HG03457 (cell line): Measurements from ENCODE around the gene ANKRD10.

Experiments used
- ATAC-seq: cut with Tn5 transposase; IDR thresholded peaks from one replicate; pipeline ENCODE4 v1.9.1; 2021; ENCODE audit warnings: moderate number of reproducible peaks; ENCODE audit not compliant: unreplicated experiment

The ANKRD10 gene

DNA sequence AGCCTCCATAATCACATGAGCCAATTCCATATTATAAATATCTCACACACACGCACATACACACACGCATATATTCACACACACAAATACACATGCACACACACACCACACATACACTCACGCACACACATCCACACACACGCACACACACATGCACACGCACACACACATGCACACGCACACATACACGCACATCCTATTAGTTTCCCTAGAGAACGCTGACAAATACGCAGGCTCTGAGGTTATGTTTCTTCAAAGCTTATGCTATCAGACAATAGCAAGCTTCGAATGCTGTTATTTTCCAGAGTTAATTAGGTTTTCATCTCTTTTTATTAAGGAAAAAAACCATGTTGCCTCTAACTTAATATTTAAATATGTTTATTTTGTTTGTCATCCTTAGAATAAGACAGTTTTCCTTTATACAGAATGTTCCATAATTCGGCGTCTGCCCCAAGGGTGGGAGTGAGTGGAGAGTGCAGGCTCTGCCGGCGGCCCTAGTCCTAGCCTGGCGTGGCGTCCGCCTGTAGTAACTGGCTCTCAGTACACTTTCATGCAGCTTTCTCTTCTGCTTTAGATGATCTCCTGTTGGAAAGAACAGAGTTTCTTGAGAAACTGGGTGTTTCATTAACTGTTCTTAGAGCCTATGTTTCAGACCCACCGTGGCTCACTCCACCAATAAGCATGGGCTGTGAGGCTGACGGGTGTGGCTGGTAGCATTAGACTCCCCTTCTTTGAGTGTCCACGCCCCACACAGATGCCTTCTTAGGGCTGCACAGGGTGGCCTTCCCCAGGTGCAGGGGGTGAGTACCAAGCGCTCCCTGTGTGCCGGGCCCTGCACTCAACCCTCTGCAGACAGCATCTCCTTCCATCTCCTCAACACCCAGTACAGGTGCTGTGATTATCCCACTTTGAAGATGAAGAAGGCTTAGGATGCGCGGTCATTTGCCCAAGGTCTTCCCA, 30.4 kb upstream of the ANKRD10 start:
- ATAC-seq, result no peak

DNA sequence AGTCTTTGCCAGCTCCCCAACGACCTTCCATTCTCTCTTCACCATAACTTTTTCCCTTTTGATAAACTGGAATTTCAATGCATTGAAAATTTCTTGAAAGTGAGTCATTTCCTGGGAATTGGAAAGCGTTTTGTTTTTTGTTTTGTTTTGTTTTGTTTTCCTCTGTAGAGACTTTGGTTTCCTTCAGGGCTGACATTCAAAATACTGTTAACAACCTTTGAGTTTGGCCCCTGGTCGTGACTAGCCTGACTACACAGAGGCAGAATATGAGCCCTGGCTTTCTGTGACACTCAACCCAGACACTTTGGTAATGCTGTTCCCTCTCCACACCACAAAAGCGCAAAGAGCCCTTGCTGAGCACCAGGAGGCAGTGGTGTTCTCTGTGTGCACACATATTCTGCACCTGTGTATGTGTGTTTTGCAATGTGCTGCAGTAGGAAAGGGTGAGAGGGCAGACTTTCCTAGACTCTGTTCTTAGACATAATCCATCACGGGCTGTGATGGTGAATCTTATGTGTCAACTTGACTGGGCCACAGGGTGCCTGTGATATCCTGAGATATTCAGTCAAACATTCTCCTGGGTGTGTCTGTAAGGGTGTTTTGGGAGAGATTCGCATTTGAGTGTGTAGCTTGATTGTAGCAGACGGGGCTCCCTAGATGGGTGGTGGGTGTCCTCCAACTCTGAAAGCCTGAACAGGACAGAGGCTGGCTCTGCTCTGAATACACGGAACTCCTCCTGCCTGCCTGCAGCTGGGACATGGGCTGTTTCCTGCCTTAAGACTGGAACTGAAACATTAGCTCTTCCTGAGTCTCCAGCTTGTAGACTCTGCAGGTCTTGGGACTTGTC, 29.5 kb upstream of the ANKRD10 start:
- ATAC-seq, result peak; percentile 46

DNA sequence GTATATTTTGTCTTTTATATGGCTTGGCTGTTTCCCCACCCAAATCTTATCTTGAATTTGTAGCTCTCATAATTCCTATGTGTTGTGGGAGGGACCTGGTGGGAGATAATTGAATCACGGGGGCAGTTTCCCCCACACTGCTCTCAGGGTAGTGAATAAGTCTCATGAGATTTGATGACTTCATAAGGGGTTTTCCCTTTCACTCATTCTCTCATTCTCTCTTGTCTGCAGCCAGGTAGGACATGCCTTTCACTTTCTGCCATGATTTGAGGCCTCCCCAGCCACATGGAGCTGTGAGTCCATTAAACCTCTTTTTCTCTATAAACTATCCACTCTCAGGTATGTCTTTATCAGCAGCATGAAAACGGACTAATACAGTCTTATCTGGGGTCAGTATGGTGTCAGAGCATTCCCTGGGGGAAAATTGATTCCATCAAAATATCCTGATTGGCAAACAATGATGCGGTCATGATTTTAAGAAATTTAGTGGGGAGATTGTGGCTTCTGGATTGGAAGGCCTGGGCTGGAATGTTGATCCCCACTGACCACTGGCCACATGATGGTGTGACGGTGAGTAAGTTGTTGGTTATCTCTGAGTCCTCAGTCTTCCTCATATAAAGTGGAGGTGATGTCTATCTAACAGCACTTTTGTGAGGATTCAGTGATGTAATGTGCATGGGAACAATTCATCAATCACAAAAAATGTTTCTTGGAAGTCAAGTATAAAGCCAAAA, 27.5 kb upstream of the ANKRD10 start:
- ATAC-seq, result peak; percentile 66

DNA sequence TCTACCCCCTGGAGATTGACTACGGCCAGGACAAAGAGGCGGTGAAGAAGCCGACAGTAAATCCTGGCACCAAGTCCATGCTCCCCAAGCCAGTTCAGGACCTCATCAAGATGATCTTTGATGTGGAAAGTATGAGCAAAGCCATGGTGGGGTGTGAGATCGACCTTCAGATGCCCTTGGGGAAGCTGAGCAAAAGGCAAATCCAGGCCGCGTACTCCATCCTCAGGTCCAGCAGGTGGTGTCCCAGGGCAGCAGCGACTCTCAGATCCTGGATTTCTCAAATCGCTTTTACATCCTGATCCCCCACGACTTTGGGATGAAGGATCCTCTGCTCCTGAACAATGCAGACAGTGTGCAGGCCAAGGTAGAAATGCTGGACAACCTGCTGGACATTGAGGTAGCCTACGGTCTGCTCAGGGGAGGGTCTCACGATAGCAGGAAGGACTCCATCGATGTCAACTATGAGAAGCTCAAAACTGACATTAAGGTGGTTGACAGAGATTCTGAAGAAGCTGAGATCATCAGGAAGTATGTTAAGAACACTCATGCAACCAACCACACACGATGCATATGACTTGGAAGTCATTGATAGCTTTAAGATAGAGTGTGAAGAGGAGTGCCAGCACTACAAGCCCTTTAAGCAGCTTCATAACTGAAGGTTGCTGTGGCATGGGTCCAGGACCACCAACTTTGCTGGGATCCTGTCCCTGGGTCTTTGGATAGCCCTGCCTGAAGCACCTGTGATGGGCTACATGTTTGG, 24.0 kb upstream of the ANKRD10 start:
- ATAC-seq, result no peak

DNA sequence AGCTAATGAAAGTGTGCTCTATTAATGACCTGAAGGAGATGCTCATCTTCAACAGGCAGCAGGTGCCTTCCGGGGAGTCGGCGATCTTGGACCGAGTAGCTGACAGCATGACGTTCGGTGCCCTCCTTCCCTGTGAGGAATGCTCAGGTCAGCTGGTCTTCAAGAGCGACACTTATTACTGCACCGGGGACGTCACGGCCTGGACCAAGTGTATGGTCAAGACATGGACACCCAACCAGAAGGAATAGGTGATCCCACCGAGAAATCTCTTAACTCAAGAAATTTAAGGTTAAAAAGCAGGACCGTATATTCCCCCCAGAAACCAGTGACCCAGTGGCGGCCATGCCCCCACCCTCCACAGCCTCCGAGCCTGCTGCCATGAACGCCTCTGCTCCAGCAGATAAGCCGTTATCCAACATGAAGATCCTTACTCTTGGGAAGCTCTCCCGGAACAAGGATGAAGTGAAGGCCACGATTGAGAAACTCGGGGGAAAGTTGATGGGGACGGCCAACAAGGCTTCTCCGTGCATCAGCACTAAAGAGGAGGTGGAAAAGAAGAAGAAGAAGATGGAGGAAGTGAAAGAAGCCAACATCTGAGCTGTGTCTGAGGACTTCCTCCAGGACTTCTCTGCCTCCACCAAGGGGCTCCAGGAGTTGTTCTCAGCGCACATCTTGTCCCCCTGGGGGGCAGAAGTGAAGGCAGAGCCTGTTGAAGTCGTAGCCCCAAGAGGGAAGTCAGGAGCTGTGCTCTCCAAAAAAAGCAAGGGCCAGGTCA, 22.8 kb upstream of the ANKRD10 start:
- no peak for ATAC-seq

DNA sequence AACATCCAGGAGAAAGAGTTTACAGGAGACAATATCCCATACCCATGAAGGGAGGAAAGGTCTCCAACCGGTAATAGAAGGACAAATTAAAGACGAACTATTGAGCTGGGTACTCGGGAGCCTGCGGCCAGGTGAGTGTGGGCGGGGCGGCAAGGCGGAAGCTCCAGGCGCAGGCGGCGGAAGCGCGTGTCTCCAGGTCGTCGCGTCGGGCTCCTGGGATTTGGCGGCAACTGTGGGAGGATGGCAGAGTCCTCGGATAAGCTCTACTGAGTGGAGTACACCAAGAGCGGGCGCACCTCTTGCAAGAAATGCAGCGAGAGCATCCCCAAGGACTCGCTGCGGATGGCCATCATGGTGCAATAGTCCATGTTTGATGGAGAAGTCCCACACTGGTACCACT, 21.6 kb upstream of the ANKRD10 start:
- ATAC-seq, result no peak

DNA sequence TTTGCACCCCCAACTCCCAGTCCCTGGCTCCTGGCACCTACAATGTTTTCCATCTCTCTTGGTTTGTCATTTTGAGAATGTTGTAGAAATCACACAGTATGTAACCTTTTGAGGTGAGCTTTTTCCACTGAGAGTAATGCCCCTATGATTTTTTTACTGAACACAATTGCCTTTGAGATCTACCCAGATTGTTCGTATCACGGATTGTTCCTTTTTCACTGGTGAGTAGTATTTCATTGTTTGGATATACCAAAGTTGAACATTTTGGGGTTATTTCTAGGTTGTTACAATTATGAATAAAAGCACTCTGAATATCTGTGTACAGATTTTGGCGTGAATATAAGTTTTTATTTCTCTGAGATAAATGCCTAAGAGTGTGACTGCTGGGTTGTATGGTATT, 17.7 kb upstream of the ANKRD10 start:
- no peak for ATAC-seq

DNA sequence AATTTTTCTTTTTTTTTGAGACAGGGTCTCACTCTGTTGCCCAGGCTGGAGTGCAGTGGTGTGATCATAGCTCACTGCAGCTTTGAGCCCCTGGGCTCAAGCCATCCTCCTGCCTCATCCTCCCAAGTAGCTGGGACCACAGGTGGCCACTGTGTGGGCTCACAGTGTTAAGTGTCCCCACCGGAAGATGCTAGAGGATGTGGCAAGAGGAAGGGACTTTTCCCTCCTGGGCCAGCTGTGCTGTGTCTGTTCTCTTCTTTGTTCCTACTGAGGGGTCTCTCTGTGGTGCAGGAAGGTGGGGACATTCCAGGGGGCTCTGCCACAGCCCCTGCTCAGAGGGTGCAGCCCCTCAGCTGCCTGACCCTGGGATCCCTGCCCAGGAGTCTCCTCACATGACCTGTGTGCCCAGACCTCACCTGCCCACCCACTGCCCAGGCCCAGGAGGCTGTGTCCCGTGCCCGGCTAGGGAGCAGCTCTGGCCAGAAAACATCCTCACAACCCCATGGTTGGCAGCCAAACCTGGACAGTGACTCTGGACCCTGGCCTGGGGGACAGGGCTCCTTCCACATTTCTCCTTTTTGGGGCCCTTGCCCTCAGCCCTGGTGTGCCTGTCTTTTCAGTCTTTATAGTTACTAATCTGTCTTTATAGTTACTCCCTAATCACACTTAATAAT, 14.4 kb upstream of the ANKRD10 start:
- no peak for ATAC-seq

DNA sequence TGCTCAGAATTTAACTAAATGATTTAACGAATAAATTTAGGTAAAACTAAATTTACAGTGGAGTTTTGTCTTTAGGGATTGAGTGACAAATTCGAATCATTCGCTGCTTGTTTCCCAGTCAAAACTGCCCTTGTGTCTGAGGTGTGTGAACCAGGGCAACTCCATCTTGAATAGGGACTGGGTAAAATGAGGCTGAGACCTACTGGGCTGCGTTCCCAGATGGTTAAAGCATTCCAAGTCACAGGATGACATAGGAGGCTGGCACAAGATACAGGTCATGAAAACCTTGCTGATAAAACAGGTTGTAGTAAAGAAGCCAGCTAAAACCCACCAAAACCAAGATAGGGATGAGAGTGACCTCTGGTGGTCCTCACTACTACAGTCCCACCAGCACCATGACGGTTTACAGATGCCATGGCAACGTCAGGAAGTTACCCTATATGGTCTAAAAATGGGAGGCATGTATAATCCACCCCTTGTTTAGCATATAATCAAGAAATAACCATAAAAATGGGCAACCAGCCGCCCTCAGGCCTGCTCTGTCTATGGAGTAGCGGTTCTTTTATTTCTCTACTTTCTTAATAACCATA, 10.2 kb upstream of the ANKRD10 start:
- ATAC-seq, result no peak

DNA sequence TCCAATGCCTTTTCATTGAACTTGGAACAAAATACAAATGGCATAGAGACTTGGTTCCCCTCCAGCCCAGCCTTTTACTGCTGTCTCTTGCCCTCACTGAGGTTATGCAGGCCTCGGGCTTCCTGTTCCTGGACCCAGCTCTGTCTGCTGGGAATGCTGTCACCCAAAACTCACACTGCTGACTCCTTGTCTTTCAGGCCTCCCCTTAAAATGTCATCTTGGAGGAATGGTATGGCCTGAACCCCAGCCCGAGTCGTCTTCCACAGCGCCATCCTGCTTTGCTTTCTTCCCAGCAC, 9.7 kb upstream of the ANKRD10 start:
- ATAC-seq, result no peak

DNA sequence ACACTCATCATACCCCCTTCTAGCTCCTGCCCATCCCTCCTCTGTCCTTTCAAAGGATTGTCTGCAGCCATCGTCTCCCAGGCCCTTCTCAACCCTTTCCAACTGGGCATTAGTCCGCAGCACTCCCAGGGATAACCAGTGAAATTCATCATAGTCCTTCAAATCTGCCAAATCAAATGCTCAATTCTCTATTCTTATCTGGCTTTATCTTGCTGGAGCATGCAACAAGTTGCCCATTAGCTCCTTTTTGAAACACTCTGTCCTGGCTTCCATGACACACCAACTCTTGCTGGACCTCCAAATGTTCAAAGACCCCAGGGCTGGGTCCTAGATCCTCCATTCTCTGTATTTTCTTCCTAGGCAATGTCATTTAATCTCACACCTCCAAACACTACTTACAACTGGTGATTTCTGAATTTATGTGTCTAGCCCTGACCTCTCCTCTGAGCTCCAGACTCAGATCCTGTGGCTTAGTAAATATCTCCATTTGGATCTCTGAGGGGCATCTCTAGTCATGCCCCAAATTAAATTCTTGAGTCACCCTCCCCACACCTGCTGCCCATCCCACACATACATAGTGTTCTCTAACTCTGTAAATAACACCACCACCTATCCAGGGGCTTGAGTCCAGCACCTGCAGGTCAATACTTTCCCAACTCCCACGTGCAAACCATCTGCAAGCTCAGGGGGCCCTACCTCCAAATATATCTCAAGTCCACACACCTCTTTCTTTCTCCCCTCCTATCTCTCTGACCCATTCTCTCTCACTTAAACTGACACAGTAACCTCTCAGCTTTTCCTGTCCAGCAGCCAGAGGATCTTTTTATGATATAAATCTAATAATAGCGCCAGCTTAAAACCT, 9.1 kb upstream of the ANKRD10 start:
- ATAC-seq, result no peak

DNA sequence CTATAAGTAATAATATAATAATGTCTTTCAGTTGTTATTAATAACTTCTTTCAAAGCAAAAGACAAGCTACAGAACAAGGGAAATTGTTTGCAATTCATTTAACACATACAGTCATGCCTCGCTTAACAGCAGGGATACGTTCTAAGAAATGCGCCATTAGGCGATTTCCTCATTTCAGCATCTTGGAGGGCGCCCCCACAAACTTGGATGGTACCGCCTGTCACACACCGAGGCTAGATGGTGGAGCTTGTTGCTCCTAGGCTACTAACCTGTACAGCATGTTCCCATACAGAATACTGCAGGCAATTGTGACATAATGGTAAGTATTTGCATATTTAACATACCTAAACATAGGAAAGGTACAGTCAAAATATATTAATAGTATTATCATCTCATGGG, 8.2 kb upstream of the ANKRD10 start:
- no peak for ATAC-seq

DNA sequence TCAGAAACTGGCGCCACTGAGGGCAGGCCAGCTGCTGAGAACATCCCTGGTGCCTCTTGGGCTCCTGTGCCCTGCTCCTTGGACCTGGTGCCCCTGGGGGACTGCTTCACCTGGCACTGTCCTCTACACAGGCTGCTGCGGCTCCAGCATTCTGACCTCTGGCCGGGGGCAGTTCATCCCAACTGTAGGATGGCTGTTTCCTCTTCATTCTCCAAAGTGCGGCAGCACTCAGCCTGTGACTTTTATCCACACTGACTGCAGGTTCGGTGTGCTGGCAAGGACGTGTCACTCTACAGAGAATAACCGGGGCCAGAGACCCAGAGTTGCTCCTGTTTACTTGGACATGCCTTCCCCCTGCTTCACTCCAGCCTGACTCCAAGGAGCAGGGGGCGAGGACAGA, 7.6 kb upstream of the ANKRD10 start:
- no peak for ATAC-seq

DNA sequence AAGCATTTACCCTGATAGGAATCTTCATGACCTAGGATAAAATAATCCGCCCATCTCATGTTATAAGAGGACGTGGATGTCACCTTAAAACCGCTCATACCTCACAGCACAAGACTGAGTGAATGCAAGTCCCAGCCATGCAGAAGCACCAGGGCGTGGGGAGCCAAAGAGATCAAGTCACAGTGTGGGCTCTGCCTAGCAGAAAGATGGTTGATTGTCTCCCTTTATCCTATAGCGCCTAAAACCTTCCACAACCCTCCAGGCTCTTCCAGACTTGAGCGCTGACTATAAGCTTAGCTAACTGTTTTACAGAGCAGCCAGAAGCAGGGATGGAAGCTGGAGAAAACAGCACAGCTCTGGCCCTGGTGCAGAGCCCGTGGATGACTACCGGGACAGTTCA, 6.8 kb upstream of the ANKRD10 start:
- no peak for ATAC-seq

DNA sequence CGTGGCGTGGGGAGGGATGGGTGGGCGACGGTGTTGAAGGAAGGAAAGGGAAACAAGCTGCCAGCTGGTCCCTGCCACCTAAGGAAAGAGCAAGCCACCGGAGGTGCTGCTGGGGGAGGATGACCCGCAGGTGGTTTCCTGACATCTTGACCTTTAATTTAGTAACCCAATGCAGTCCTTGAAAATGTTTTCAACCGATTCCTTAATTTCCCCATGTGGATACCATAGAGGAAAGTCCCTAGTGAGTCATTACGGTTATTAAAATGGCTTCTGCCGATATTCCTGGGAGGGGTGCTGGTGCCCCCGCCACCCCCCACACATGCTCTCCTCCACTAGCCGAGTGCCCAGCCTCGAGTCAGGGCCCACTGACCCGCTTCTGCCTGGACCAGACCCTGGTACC, 6.3 kb upstream of the ANKRD10 start:
- ATAC-seq, result no peak

DNA sequence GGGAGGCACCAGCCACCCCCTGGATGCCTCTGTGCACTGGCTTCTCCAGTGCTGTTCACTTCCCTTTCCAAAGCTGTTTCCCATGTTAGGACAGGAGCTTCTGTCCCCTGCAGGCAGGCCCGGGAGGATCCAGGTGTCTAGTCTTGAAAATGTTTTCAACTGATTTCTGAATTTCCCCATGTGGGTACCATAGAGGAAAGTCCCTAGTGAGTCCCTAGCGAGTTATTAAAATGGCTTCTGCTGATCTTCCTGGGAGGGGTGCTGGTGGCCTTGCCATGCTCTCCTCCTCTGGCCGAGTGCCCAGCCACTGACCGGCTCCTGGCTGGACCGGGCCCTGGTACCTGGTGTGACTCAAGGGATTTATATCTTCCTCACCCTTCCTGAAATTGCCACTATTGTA, 5.2 kb upstream of the ANKRD10 start:
- ATAC-seq, result no peak

DNA sequence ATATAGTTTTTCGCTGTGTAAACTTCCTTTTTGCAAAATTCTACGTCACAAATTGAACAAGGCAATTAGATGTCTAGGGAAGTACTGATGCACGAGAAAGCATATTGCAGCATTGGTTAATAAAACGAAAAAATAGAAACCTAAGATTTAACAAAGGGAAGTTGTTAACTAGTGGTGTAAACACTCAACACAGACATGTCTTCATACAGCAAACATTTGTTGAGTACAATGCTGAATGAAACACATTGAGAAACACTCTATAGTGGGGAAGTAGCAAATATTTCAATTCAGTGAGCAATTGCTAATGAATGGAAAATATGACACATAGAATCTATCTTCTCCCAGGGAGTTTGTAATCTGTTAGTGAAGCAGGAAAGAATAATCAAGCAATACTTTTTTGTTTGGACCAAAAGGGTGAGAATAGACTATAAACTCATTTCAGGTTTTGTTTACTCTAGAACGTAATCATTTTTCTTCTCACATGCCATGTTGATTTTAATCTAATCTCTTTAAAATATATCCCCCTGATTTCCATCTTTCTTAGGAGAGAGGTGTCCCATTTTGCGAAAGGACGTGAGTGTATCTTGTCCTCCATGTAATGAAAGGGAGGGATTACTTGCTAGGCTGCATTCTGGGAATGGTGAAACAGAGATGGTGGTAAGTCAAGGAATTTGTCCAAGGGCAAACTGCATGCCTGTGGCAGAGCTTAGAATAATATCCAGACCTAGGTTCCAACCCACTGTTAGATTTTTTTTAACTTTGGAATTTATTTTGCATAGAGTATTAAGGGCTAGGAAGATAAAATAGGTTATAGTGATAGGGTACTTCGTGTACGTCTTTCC, 1.7 kb upstream of the ANKRD10 start:
- no peak for ATAC-seq
